Prostate gland (tissue), 2 donors: ENCODE data around the gene DHRS1.

Experiments
- CTCF ChIP-seq, 4 experiments: fragments of 200-600 bp in 2 of 4; fragments of 450-650 bp in 2 of 4; sonication (generic) in 2 of 4; IDR thresholded peaks; 1 replicate in 3 of 4; 2 replicates in 1 of 4; pipeline ENCODE4 v1.5.1; 2016 to 2019; ENCODE audit warnings: antibody characterized with exemption in 4 of 4, mild to moderate bottlenecking in 2 of 4, moderate library complexity in 2 of 4
- POLR2AphosphoS5 ChIP-seq: sonication (generic); formaldehyde crosslinking; IDR thresholded peaks from one replicate; pipeline ENCODE4 v1.6.1; 2017; ENCODE audit warnings: antibody characterized with exemption

DNA sequence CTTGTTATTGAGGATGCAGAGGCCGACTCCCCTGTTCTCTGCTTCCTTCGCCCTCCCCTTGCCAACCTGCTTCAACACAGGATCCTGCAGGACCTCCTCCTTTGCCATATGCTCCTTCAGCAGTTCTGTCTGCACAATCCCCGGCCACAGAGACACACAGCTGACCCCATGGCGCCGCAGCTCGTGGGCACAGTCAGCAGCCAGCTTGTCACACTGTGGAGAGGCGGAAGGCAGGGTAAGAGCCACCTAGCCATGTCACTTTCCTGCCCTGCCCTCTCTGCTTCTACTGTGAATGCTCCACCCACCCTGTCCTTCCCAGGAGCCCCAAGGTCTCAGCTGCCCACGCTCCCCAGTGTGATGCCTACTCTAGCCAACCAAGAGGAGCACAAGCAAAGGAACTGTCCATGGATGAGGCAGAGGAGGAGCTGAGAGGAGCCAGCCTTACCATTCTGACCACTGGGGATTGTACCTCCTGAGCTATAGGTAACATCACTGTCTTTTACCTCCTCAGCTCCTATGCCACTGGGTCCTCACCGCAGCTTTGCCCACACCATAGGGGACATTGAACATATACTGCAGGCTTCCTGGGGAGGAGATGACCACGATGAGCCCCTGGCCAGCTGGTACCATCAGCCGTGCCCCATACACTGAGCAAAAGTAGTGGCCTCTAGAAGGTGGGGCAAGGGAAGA lies 7.3 kb downstream of the DHRS1 start:
- TF ChIP-seq CTCF (IDR thresholded peaks at IDR 0.05) (no peak), POLR2AphosphoS5 (no peak)
